H1 (cell line): ENCODE data around the gene MMP24OS. TPM values are rescaled to one million over a fixed set of nuclear protein-coding genes. Genes with fewer than 3 reads are reported as not detected.

Experiments
- KDM4A ChIP-seq: IDR thresholded peaks from one replicate; pipeline ENCODE4 v1.7.1; 2012; ENCODE audit warnings: low read depth, mild to moderate bottlenecking, moderate library complexity, low read length, inconsistent platforms; ENCODE audit not compliant: severe bottlenecking
- polyA plus RNA-seq, 7 experiments: library from polyadenylated mRNA; depleted of rRNA in 3 of 7; stranded (reverse) in 5 of 7; unstranded in 2 of 7; fragments of >200 nt in 5 of 7; fragments of 200-250 nt in 2 of 7; gene quantifications; 1 replicate in 5 of 7; 2 replicates in 1 of 7; 4 replicates in 1 of 7; pipeline versions ENCODE4 v1.2.1 to v1.2.3, GENCODE V29; 2011 to 2013; ENCODE audit warnings: missing spikeins in 2 of 7, mixed read lengths in 2 of 7
- total RNA-seq: library from RNA; stranded (reverse); fragmentation: NEBNext Ultra II Directional; extraction: Animal tissue kit (Norgen Biotek cat#: 25700); gene quantifications from 2 replicates; pipeline ENCODE4 v1.2.1, GENCODE V29; 2021

MMP24OS gene
- total and polyA plus RNA-seq, 2 of the 8 experiments (the other 6 are each of a cell fraction or from before 2014, with no cell fraction given) = 19.0 to 21.3 TPM

DNA sequence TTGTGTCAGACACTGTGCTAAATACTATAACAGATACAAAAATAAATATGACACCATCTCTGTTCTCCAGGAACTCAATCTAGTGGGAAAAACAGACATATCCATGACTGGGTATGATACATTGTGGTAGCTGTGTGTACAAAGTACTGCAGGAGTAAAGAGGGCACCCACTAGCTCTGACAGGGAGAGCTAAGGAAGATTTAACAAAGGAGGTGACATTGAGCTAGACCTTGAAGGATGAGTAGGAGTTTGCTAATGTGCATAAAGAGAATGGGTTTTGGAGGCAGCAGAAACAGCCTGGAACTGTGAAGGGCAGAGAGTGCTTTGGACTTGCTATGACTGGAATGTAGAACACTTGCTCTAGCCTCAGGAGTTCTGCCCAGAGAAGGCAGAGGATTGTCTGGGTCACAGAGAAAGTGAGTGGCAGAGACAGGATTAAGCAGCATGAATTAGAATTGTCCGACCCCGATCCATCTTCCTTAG, 37.1 kb downstream of the MMP24OS start (continued):
- TF ChIP-seq KDM4A = no peak
